ENCODE data around the gene ADGRL2. TPM values are rescaled to one million over a fixed set of nuclear protein-coding genes. Genes with fewer than 3 reads are reported as not detected.
A peak's percentile ranks its signal among the peaks of the same experiment; 100 is the strongest.

ADGRL2 gene
- total RNA-seq, 1 donor from 2014 or later, result 48.9 TPM

- H3K4me1 ChIP-seq, result peaks cover 0 to 3% of the 10 kb centered on the region in 2 donors
- no peak overlapping the region for H3K4me3 ChIP-seq
- H3K9me3 ChIP-seq, result no peaks in the 10 kb centered on the region
- DNase-seq (ENCODE audit: low spot score in 2 of 2), result no peak
- TF ChIP-seq, protein P1, sequence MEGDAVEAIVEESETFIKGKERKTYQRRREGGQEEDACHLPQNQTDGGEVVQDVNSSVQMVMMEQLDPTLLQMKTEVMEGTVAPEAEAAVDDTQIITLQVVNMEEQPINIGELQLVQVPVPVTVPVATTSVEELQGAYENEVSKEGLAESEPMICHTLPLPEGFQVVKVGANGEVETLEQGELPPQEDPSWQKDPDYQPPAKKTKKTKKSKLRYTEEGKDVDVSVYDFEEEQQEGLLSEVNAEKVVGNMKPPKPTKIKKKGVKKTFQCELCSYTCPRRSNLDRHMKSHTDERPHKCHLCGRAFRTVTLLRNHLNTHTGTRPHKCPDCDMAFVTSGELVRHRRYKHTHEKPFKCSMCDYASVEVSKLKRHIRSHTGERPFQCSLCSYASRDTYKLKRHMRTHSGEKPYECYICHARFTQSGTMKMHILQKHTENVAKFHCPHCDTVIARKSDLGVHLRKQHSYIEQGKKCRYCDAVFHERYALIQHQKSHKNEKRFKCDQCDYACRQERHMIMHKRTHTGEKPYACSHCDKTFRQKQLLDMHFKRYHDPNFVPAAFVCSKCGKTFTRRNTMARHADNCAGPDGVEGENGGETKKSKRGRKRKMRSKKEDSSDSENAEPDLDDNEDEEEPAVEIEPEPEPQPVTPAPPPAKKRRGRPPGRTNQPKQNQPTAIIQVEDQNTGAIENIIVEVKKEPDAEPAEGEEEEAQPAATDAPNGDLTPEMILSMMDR (IDR thresholded peaks at IDR 0.05), result no peak
- no peaks in the 10 kb centered on the region for H3K27me3 ChIP-seq
- H3K27ac ChIP-seq, result no peak overlapping the region
- intact Hi-C loops (cut with DNase I), result no loop called here
- no peaks in the 10 kb centered on the region for H3K36me3 ChIP-seq
Observed at GRCh38 chr1:81921851-81922462, 121.2 kb downstream of the ADGRL2 start.

DNA sequence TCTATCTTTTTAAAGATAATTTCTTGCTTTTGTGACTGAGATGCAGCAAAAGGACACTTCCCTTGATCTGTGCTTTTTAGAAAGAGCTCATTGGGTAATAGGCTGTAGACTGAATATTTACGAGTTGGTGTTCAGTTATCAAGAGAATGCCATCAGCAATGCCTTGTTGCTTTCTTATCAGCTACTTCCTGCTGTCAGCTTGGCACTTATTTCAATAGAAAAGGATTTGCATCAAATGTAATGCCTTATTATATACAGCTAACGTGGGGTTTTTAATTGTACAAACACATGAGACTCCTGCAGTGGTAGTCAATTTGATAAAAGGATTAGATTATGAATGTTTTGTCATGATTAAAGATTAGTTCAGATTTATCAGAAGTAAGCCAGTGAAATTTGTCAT is 122.2 kb downstream of the ADGRL2 start:
- H3K27ac ChIP-seq, result no peak overlapping the region
- DNase-seq (ENCODE audit: low spot score in 2 of 2), result no peak
- no peaks in the 10 kb centered on the region for H3K36me3 ChIP-seq
- intact Hi-C loops (cut with DNase I), result no loop called here
- no peaks in the 10 kb centered on the region for H3K9me3 ChIP-seq
- peaks cover 0 to 3% of the 10 kb centered on the region in 2 donors for H3K4me1 ChIP-seq
- H3K27me3 ChIP-seq, result no peaks in the 10 kb centered on the region
- TF ChIP-seq, protein P1 (IDR thresholded peaks at IDR 0.05), result no peak
- H3K4me3 ChIP-seq, result no peak overlapping the region

DNA sequence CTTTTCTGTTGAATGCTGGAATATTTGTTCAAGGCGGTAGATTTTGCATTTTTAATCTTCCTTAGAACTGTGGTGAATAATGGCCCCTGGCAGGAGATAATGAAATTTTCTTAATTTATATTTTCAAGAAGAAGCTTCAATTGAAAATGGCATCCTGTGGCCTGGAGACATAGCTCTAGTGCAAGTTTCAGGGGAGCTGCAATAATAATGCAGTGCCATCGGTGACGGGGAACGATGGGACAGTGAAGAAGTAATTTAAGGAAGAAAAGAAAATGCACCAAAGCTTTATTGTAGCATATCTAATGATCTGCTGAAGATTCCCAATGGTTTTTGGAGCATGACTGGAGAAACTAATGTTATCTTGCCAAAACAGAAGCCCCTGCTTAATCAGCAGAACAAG is 128.4 kb downstream of the ADGRL2 start:
- Histone ChIP-seq H3K9me3 (no peaks in the 10 kb centered on the region), H3K36me3 (no peaks in the 10 kb centered on the region), H3K4me3 (no peak overlapping the region), H3K27me3 (no peaks in the 10 kb centered on the region), H3K4me1 (peaks cover 0 to 3% of the 10 kb centered on the region in 2 donors), H3K27ac (no peak overlapping the region)
- TF ChIP-seq, protein P1 (IDR thresholded peaks at IDR 0.05), result no peak
- DNase-seq (ENCODE audit: low spot score in 2 of 2), result no peak
- intact Hi-C loops (cut with DNase I), result no loop called here

- peak overlapping the region; percentile 30 to 41 for H3K27ac ChIP-seq
- TF ChIP-seq, protein P1 (IDR thresholded peaks at IDR 0.05), result no peak
- H3K36me3 ChIP-seq, result no peaks in the 10 kb centered on the region
- H3K4me1 ChIP-seq, result peaks cover 0 to 12% of the 10 kb centered on the region in 2 donors
- DNase-seq (ENCODE audit: low spot score in 2 of 2), result no peak
- H3K4me3 ChIP-seq, result no peak overlapping the region
- intact Hi-C loops (cut with DNase I), result no loop called here
- no peaks in the 10 kb centered on the region for H3K27me3 ChIP-seq
- H3K9me3 ChIP-seq, result no peaks in the 10 kb centered on the region
Observed at GRCh38 chr1:81936853-81937252, 136.1 kb downstream of the ADGRL2 start.

- Histone ChIP-seq H3K27ac (peak overlapping the region; percentile 55), H3K4me3 (peak overlapping the region; percentile 24 to 37), H3K36me3 (no peaks in the 10 kb centered on the region), H3K4me1 (peaks cover 0 to 15% of the 10 kb centered on the region in 2 donors), H3K9me3 (no peaks in the 10 kb centered on the region), H3K27me3 (no peaks in the 10 kb centered on the region)
- TF ChIP-seq, protein P1 (IDR thresholded peaks at IDR 0.05), result no peak
- DNase-seq (ENCODE audit: low spot score in 2 of 2), result no peak
- intact Hi-C loops (cut with DNase I), result no loop called here
Observed at GRCh38 chr1:81937791-81938450, 137.2 kb downstream of the ADGRL2 start.

Measured in ascending aorta (tissue), 2 donors.